Neuronal stem cell (in vitro differentiated cells): ENCODE measurements around the gene CDPF1.

Source experiments
- DNase-seq: peaks from one replicate; pipeline ENCODE4 v3.0.0-alpha.2; 2013; ENCODE audit warnings: low spot score
- H2AFZ ChIP-seq: one replicate; pipeline ENCODE4 v1.6.1; 2013; ENCODE audit warnings: mild to moderate bottlenecking, low read length, inconsistent platforms
- H2AK5ac ChIP-seq: 2 replicates; pipeline ENCODE4 v1.6.1; 2013; ENCODE audit warnings: low read depth, mild to moderate bottlenecking, inconsistent platforms, low read length, moderate library complexity, mixed read lengths
- H2BK120ac ChIP-seq: 2 replicates; pipeline ENCODE4 v1.6.1; 2013; ENCODE audit warnings: low read depth, mild to moderate bottlenecking, inconsistent platforms, low read length, moderate library complexity, mixed read lengths
- H2BK12ac ChIP-seq: one replicate; pipeline ENCODE4 v1.6.1; 2013; ENCODE audit warnings: low read length, inconsistent platforms
- H2BK15ac ChIP-seq: 2 replicates; pipeline ENCODE4 v1.6.1; 2013; ENCODE audit warnings: mild to moderate bottlenecking, low read length, inconsistent platforms, mixed read lengths
- H2BK5ac ChIP-seq: one replicate; pipeline ENCODE4 v1.6.1; 2013; ENCODE audit warnings: inconsistent platforms, mild to moderate bottlenecking, low read length, moderate library complexity
- H3K14ac ChIP-seq: one replicate; pipeline ENCODE4 v1.6.1; 2013; ENCODE audit warnings: low read length, inconsistent platforms
- H3K18ac ChIP-seq: 2 replicates; pipeline ENCODE4 v1.6.1; 2013; ENCODE audit warnings: low read length, inconsistent platforms
- H3K23ac ChIP-seq: 2 replicates; pipeline ENCODE4 v1.6.1; 2013; ENCODE audit warnings: low read depth, mild to moderate bottlenecking, mixed read lengths, low read length, inconsistent platforms; ENCODE audit not compliant: poor library complexity
- H3K27ac ChIP-seq: replicated peaks from 3 replicates; pipeline ENCODE4 v1.5.1; 2013; ENCODE audit warnings: low read length, inconsistent platforms
- H3K27me3 ChIP-seq, 3 experiments: 2 replicates each; pipeline ENCODE4 v1.6.1; 2013; ENCODE audit warnings: low read length in 3 of 3, mild to moderate bottlenecking in 2 of 3, inconsistent platforms in 1 of 3, low read depth in 1 of 3, mixed read lengths in 1 of 3, moderate library complexity in 1 of 3; ENCODE audit not compliant: control insufficient read depth in 3 of 3, insufficient read depth in 3 of 3
- H3K36me3 ChIP-seq, 2 donors: replicated peaks in 1 of 2; 2 replicates each; pipeline ENCODE4 v1.6.1; 2013; ENCODE audit warnings: low read length in 2 of 2; ENCODE audit not compliant: control insufficient read depth in 2 of 2, insufficient read depth in 2 of 2
- H3K4ac ChIP-seq: 2 replicates; pipeline ENCODE4 v1.6.1; 2013; ENCODE audit warnings: inconsistent platforms, mild to moderate bottlenecking, low read length, moderate library complexity
- H3K4me1 ChIP-seq, 2 donors: 1 replicate in 1 of 2; 2 replicates in 1 of 2; pipeline ENCODE4 v1.6.1; 2013; ENCODE audit warnings: low read length in 2 of 2, low read depth in 1 of 2; ENCODE audit not compliant: control insufficient read depth in 2 of 2, insufficient read depth in 1 of 2
- H3K4me2 ChIP-seq: one replicate; pipeline ENCODE4 v1.6.1; 2013; ENCODE audit warnings: mild to moderate bottlenecking, low read length, inconsistent platforms; ENCODE audit not compliant: insufficient read depth, poor library complexity, severe bottlenecking
- H3K4me3 ChIP-seq, 2 donors: 2 replicates each; pipeline ENCODE4 v1.5.1; 2013; ENCODE audit warnings: low read length in 2 of 2, mild to moderate bottlenecking in 2 of 2, inconsistent platforms in 1 of 2, moderate library complexity in 1 of 2
- H3K79me1 ChIP-seq: one replicate; pipeline ENCODE4 v1.6.1; 2013; ENCODE audit warnings: low read depth, mild to moderate bottlenecking, inconsistent platforms, low read length, moderate library complexity
- H3K9ac ChIP-seq: one replicate; pipeline ENCODE4 v1.6.1; 2013; ENCODE audit warnings: mild to moderate bottlenecking, low read depth, low read length, inconsistent platforms; ENCODE audit not compliant: poor library complexity
- H3K9me3 ChIP-seq, 2 donors: replicated peaks in 1 of 2; 2 replicates each; pipeline versions ENCODE3 to v1.6.1; 2013; ENCODE audit warnings: low read length in 2 of 2, mild to moderate bottlenecking in 2 of 2, inconsistent platforms in 1 of 2, low read depth in 1 of 2, mixed read lengths in 1 of 2, moderate library complexity in 1 of 2; ENCODE audit not compliant: control insufficient read depth in 2 of 2, insufficient read depth in 1 of 2
- H4K8ac ChIP-seq: one replicate; pipeline ENCODE4 v1.6.1; 2013; ENCODE audit warnings: low read depth, mild to moderate bottlenecking, inconsistent platforms, low read length, moderate library complexity
- H4K91ac ChIP-seq: one replicate; pipeline ENCODE4 v1.6.1; 2013; ENCODE audit warnings: low read length, low read depth, mild to moderate bottlenecking, inconsistent platforms; ENCODE audit not compliant: poor library complexity
- WGBS, 2 donors: extraction: QIAGEN DNeasy Blood & Tissue Kit; methylation state at CpG; one replicate each; pipeline ENCODE4 v1.1.7; 2013; ENCODE audit warnings: missing lambda C conversion rate in 2 of 2, mixed read lengths in 1 of 2; ENCODE audit not compliant: insufficient read length in 2 of 2, insufficient replicate concordance in 1 of 2; ENCODE audit errors: extremely low coverage in 2 of 2; 5-methylcytosine and 5-hydroxymethylcytosine counted together

The CDPF1 gene

DNA sequence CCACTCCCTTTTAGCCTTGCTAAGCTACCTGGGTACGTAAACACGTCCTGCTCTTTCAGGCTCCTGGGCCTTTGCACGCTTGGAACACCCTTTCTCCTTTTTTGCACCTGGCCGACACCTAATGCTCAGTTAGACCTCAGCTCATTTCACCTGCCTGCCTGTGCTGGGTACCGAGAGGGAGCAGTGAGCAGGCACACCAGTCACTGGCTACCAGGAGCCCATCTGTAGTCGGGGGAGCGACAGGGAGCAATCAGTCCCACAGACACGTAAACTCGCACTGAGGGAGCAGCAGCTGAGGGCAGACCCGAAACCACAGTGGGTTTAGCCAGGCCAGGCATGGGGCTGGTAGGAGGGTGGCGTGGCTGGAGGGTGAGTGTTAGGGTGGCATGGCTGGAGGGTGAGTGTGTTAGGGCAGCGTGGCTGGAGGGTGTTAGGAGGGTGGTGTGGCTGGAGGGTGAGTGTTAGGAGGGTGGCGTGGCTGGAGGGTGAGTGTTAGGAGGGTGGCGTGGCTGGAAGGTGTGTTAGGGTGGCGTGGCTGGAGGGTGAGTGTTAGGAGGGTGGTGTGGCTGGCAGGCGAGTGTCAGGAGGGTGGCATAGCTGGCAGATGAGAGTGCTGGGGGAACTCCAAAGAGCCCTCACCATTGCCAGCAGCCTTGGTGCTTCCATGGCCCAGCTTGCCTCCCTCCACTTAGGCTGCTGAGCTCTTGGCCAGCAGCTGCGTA lies 40.2 kb upstream of the CDPF1 start:
- DNase-seq, result no peak

DNA sequence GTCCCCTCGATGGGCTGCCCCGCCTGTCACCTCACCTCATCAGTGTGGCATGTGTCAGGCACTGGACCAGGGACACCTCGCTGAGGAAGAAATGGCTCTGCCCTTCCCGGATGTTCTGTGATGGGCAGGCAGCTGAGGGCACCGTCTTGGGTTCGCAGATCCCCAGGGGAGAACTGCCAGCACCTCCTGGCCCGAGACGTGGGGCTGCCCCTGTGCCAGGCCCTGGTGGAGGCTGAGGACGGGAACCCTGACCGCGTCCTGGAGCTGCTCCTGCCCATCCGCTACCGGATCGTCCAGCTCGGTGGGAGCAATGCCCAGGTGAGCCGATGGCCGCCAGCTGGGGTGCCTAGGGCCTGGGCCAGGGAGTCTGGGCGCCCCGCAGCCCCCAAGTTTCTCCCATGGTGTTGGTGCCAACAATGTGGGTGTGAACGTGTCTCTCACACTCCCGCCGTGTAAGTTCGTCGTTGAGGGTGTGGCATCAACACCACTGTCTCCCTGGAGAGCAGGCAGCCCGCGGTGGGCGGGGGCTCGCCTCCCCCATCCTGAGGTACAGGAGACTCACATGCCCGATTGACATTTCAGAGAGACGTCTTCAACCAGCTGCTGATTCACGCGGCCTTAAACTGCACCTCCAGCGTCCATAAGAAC lies 39.3 kb upstream of the CDPF1 start:
- H4K8ac ChIP-seq, result no peak overlapping the region
- H3K4me2 ChIP-seq, result no peak overlapping the region
- peaks cover 4 to 70% of the 10 kb centered on the region in 2 donors for H3K36me3 ChIP-seq
- H2BK5ac ChIP-seq, result no peak overlapping the region
- H3K4me1 ChIP-seq, result peaks cover 0 to 4% of the 10 kb centered on the region in 2 donors
- H3K79me1 ChIP-seq, result peaks cover 1% of the 10 kb centered on the region
- H3K23ac ChIP-seq, result no peak overlapping the region
- H2BK12ac ChIP-seq, result no peak overlapping the region
- no peak overlapping the region for H3K4ac ChIP-seq
- H3K9me3 ChIP-seq, result peaks cover 0 to 2% of the 10 kb centered on the region in 2 donors
- DNase-seq, result no peak
- H3K14ac ChIP-seq, result no peak overlapping the region
- H4K91ac ChIP-seq, result no peak overlapping the region
- no peak overlapping the region for H2AK5ac ChIP-seq
- no peak overlapping the region for H2BK15ac ChIP-seq
- H3K27me3 ChIP-seq, result no peaks in the 10 kb centered on the region
- no peak overlapping the region for H3K18ac ChIP-seq
- no peak overlapping the region for H2AFZ ChIP-seq
- no CpG with 5 or more reads among the region's 33 CpGs for WGBS, 2 donors
- H3K4me3 ChIP-seq, result no peak overlapping the region
- no peak overlapping the region for H3K9ac ChIP-seq
- H3K27ac ChIP-seq, result no peak overlapping the region
- no peak overlapping the region for H2BK120ac ChIP-seq

More for the DNA sequence above, 40.2 kb upstream of the CDPF1 start:
- H3K27me3 ChIP-seq, result no peaks in the 10 kb centered on the region
- H3K14ac ChIP-seq, result peak overlapping the region; percentile 97
- no peak overlapping the region for H2BK15ac ChIP-seq
- H2AK5ac ChIP-seq, result peak overlapping the region; percentile 63
- peaks cover 0 to 4% of the 10 kb centered on the region in 2 donors for H3K4me1 ChIP-seq
- no peak overlapping the region for H3K4ac ChIP-seq
- WGBS, 2 donors, result no CpG with 5 or more reads among the region's 17 CpGs
- H3K4me3 ChIP-seq, result peak overlapping the region in 1 of 2 donors; percentile 65
- H3K9ac ChIP-seq, result peak overlapping the region; percentile 60
- H4K8ac ChIP-seq, result peak overlapping the region; percentile 48
- no peak overlapping the region for H3K4me2 ChIP-seq
- H3K23ac ChIP-seq, result peak overlapping the region; percentile 80
- no peak overlapping the region for H3K27ac ChIP-seq
- peaks cover 4 to 61% of the 10 kb centered on the region in 2 donors for H3K36me3 ChIP-seq
- H3K79me1 ChIP-seq, result peaks cover 1% of the 10 kb centered on the region
- H2BK5ac ChIP-seq, result no peak overlapping the region
- no peak overlapping the region for H2BK12ac ChIP-seq
- H3K18ac ChIP-seq, result peak overlapping the region; percentile 48
- no peak overlapping the region for H2BK120ac ChIP-seq
- peaks cover 0 to 2% of the 10 kb centered on the region in 2 donors for H3K9me3 ChIP-seq
- H4K91ac ChIP-seq, result peak overlapping the region; percentile 64
- H2AFZ ChIP-seq, result no peak overlapping the region

DNA sequence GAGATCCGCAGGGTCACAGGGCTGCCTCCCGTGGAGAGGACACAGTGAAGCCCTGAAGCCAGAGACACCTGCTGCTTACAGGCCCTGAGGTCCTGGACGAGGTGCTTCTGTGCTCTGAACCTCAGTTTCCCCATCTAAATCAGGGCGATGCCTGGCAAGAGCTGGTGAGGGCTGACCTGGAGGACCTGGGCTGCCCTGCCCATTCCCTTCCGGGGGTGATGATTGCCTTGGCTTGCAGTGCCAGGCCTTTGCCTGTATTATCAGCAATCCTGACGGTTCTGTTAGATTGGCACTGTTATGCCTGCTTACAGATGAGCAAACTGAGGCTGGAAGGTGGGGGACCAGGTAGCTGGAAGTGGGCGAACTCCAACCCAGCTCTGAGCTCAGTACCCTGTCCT lies 38.8 kb upstream of the CDPF1 start:
- WGBS, 2 donors, result no CpG with 5 or more reads among the region's 7 CpGs
- no peak for DNase-seq
- H3K27me3 ChIP-seq, result no peaks in the 10 kb centered on the region
- no peak overlapping the region for H2BK15ac ChIP-seq
- H2BK12ac ChIP-seq, result no peak overlapping the region
- H3K4ac ChIP-seq, result no peak overlapping the region
- H2AFZ ChIP-seq, result no peak overlapping the region
- peak overlapping the region; percentile 61 for H2BK120ac ChIP-seq
- peaks cover 0 to 2% of the 10 kb centered on the region in 2 donors for H3K9me3 ChIP-seq
- H3K79me1 ChIP-seq, result peaks cover 1% of the 10 kb centered on the region
- H4K8ac ChIP-seq, result no peak overlapping the region
- peaks cover 0 to 3% of the 10 kb centered on the region in 2 donors for H3K4me1 ChIP-seq
- no peak overlapping the region for H2AK5ac ChIP-seq
- peaks cover 7 to 76% of the 10 kb centered on the region in 2 donors for H3K36me3 ChIP-seq
- H3K4me2 ChIP-seq, result no peak overlapping the region
- H3K14ac ChIP-seq, result no peak overlapping the region
- H3K18ac ChIP-seq, result no peak overlapping the region
- H3K27ac ChIP-seq, result no peak overlapping the region
- H4K91ac ChIP-seq, result no peak overlapping the region
- H3K23ac ChIP-seq, result no peak overlapping the region
- H3K4me3 ChIP-seq, result no peak overlapping the region
- H3K9ac ChIP-seq, result no peak overlapping the region
- no peak overlapping the region for H2BK5ac ChIP-seq
